GM23248 (cell line): ENCODE data around the gene ADRB1.

Experiments
- EZH2 ChIP-seq: fragments of 200-600 bp; sonication (generic); IDR thresholded peaks from 2 replicates; pipeline ENCODE4 v1.6.1; 2018; ENCODE audit warnings: antibody characterized with exemption, mild to moderate bottlenecking; ENCODE audit not compliant: insufficient read depth, poor library complexity, severe bottlenecking
- EZH2phosphoT487 ChIP-seq: fragments of 200-600 bp; sonication (generic); IDR thresholded peaks from 2 replicates; pipeline ENCODE4 v1.6.1; 2018; ENCODE audit warnings: antibody characterized with exemption, moderate library complexity, mild to moderate bottlenecking, low read depth; ENCODE audit not compliant: insufficient read depth

DNA sequence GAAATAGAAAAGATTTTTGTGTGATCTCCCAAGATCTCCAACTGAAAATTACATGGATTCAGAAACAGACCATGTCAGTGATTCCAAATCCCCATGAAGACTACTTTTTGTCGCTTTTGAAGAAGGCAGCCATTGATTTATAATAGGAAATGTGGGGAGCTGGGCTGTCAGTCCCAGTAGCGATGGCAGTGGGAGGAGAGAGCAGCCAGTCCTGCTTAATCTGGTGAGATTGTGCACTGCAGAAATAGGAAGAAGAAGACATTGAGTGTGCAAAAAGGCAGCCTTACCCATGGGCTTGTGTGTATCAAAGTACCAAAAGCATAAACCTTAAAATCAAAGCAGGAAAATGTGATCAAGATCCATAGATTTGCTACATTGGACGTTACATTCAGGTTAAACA, 4.8 kb downstream of the ADRB1 start:
- TF ChIP-seq EZH2phosphoT487: no peak
- TF ChIP-seq EZH2: no peak
